ENCODE data around the gene WDR45. TPM values are rescaled to one million over a fixed set of nuclear protein-coding genes. Genes with fewer than 3 reads are reported as not detected.

WDR45 gene
- total RNA-seq, 6 experiments from 2014 or later = 37.4 to 46.6 (median 41.0) TPM

DNA sequence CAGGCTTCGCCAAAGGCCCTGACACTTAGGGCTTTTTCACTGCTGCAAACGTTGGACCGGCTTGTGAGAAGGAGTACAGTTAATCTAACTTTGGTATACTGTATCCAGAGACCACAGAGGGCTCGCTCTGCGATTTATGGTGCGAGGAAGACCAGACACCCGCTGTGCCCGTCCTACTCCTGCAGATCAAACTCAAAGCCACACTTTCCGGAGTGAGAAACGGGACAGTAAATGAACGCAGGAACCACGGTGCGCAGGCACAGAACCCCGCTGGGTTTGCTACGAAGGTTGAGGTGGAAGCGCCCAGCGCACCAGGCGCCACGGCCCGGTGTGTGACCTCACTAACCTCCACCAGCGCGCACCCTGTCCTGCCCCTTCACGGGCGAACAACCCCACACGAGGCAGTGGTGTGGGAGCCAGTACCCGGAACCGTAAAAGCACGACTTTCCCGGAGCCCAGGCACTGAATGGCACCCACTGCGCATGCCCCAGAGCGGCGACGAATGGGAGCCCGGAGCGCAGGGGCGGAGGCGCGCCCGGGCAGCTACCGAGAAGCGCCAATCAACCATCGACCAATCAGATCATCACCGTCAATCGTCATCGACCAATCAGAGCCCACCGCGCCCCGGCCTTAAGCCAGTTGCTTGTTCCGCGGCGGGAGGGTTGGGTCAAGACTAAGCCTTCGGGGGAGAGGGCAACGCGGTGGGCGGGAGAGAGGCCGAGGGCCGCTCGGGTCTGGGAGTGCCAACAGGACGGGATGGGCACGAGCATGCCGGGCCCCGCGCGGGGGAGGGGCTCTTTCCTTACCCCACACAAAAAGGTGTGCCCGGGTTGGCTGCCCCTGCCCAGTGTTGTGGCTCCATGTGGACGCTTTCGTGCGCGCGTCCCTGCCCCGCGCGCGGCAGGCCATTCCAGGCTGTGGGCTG is 21.3 kb upstream of the WDR45 start:
- Mint-ChIP-seq H3K9me3 (no peaks in the 10 kb centered on the region), H3K36me3 (ENCODE audit: low read depth) (no peaks in the 10 kb centered on the region), H3K27ac (peak overlapping the region; percentile 74), H3K4me3 (peak overlapping the region; percentile 92), H3K4me1 (ENCODE audit: low read depth) (no peaks in the 10 kb centered on the region), H3K27me3 (ENCODE audit: insufficient read depth) (peaks cover 2% of the 10 kb centered on the region; the same call in 1 of the 2 replicates)
- DNase-seq = peak; percentile 82
- TF ChIP-seq CTCF (IDR thresholded peaks at IDR 0.05) = no peak

DNA sequence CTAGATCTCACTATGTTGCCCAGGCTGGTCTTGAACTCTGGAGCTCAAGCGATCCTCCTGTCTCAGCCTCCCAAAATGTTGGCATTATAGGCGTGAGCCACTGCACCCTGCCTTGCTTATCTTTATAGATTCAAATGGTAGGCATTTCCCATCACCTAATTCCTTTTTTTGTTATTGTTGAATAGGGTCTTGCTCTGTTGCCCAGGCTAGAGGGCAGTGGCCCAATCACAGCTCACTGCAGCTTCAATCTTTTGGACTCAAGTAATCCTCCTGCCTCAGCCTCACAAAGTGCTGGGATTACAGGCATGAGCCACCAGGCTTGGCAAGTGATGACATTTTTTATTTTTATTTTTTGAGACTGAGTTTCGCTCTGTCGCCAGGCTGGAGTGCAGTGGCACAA is 16.7 kb upstream of the WDR45 start:
- no peaks in the 10 kb centered on the region for H3K9me3 Mint-ChIP-seq
- no peak overlapping the region for H3K27ac Mint-ChIP-seq
- DNase-seq = no peak
- no peak overlapping the region for H3K4me3 Mint-ChIP-seq
- no peak for TF ChIP-seq CTCF (IDR thresholded peaks at IDR 0.05)
- no peaks in the 10 kb centered on the region for H3K36me3 Mint-ChIP-seq (ENCODE audit: low read depth)
- H3K27me3 Mint-ChIP-seq (ENCODE audit: insufficient read depth) = peaks cover 2% of the 10 kb centered on the region; the same call in 1 of the 2 replicates
- H3K4me1 Mint-ChIP-seq (ENCODE audit: low read depth) = no peaks in the 10 kb centered on the region

DNA sequence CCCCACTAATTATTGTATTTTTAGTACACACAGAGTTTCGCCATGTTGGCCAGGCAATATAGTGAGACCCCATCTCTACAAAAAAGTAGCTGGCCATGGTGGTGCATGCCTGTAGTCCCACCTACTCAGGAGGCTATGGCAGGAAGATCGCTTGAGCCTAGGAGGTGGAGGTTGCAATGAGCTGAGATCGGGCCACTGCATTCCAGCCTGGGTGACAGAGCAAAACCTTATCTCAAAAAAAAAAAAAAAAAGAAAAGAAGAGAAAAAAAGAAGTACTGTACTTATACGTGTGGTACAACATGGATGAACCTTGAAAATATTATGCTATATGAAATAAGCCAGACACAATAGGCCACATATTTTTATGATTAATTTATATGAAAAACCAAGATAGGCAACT is 9.9 kb upstream of the WDR45 start:
- Mint-ChIP-seq H3K36me3 (ENCODE audit: low read depth) (no peaks in the 10 kb centered on the region), H3K27ac (no peak overlapping the region), H3K4me3 (no peak overlapping the region), H3K4me1 (ENCODE audit: low read depth) (no peaks in the 10 kb centered on the region), H3K27me3 (ENCODE audit: insufficient read depth) (no peaks in the 10 kb centered on the region), H3K9me3 (no peaks in the 10 kb centered on the region)
- TF ChIP-seq CTCF (IDR thresholded peaks at IDR 0.05) = no peak
- no peak for DNase-seq

DNA sequence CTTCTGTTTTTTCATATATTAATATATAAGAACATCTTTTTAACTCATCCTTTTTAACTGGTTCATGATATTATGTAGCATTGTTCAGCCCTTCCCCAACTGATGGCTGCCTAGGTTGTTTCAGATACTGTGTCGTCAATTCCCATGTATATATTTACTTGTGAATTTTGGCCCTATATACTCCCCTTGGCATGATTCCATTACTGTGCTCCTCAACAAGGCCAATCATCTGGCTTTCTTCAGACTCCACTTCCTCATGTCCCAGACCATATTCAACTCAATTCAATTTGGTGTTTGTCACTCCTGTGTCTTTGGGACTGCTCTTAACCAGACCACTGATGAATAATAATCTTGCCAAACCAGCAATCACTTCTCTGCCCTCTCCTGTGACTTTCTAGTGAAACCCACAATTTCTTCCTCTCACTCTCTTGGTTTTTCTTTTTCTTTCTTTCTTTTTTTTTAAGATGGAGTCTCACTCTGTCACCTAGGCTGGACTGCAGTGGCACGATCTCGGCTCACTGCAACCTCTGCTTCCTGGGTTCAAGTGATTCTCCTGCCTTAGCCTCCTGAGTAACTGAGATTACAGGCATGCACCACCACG is 2.7 kb upstream of the WDR45 start:
- Mint-ChIP-seq H3K27me3 (ENCODE audit: insufficient read depth) (no peaks in the 10 kb centered on the region), H3K4me1 (ENCODE audit: low read depth) (peaks cover 12% of the 10 kb centered on the region), H3K27ac (no peak overlapping the region; the same call in 1 of the 2 replicates), H3K4me3 (no peak overlapping the region), H3K9me3 (no peaks in the 10 kb centered on the region), H3K36me3 (ENCODE audit: low read depth) (no peaks in the 10 kb centered on the region; the same call in 1 of the 2 replicates)
- TF ChIP-seq CTCF (IDR thresholded peaks at IDR 0.05) = no peak
- DNase-seq = no peak

GRCh38 chrX:49077941-49078340 is 1.7 kb downstream of the WDR45 start:
- H3K4me3 Mint-ChIP-seq = no peak overlapping the region
- TF ChIP-seq CTCF (IDR thresholded peaks at IDR 0.05) = no peak
- H3K4me1 Mint-ChIP-seq (ENCODE audit: low read depth) = peaks cover 12% of the 10 kb centered on the region
- peaks cover 1% of the 10 kb centered on the region; the same call in 1 of the 2 replicates for H3K27me3 Mint-ChIP-seq (ENCODE audit: insufficient read depth)
- H3K27ac Mint-ChIP-seq = no peak overlapping the region
- H3K9me3 Mint-ChIP-seq = no peaks in the 10 kb centered on the region
- DNase-seq = no peak
- no peaks in the 10 kb centered on the region; the same call in 1 of the 2 replicates for H3K36me3 Mint-ChIP-seq (ENCODE audit: low read depth)
